Left ventricle myocardium superior (tissue), 1 donor: ENCODE measurements around the gene TDO2. TPM values are rescaled to one million over a fixed set of nuclear protein-coding genes. Genes with fewer than 3 reads are reported as not detected.
"Not testable (repeated sequence)": the region's sequence is repeated elsewhere in the genome, so short reads cannot be mapped to it uniquely, and the experiment has no call there.

Experiments
- ATAC-seq: fragments of 200-7000 bp; cut with Tn5 transposase; one replicate; pipeline ENCODE4 v1.9.1; 2020; ENCODE audit warnings: mild to moderate bottlenecking, moderate library complexity
- DNase-seq: peaks from one replicate; pipeline ENCODE4 v3.0.0-alpha.2; 2020
- intact Hi-C: fragments of 100-400 bp; cut with micrococcal nuclease; formaldehyde crosslinking; loops from one replicate; pipeline ENCODE4 v1.11.0; 2022
- total RNA-seq: library from RNA; stranded (reverse); fragmentation: NEBNext Ultra II Directional; extraction: Animal tissue kit (Norgen Biotek cat#: 25700); gene quantifications from one replicate; pipeline ENCODE4 v1.2.1, GENCODE V29; 2021
- donor health status: DM: no; HTN: yes; CAD: no; lungs with severe emphysema.

Gene TDO2
- total RNA-seq, 1 donor from 2014 or later: not detected

- intact Hi-C loops: no loop called here
- DNase-seq: no peak
- no peak for ATAC-seq
These were observed 835 bp downstream of the TDO2 start for GRCh38 chr4:155904331-155904730.

GRCh38 chr4:155906554-155907247, 3.2 kb downstream of the TDO2 start:
- ATAC-seq (no peak), DNase-seq (no peak)
- intact Hi-C loops: no loop called here

- no peak for ATAC-seq
- intact Hi-C loops: no loop called here
- DNase-seq: no peak
These were observed 4.1 kb downstream of the TDO2 start for GRCh38 chr4:155907556-155907955.

- intact Hi-C loops: no loop called here
- DNase-seq: no peak
- ATAC-seq: no peak
These were observed 5.0 kb downstream of the TDO2 start for GRCh38 chr4:155908187-155909139.

- intact Hi-C loops: no loop called here
- no peak for DNase-seq
- no peak for ATAC-seq
These were observed 6.2 kb downstream of the TDO2 start for GRCh38 chr4:155909615-155910226.

GRCh38 chr4:155911905-155912304, 8.4 kb downstream of the TDO2 start:
- ATAC-seq (no peak), DNase-seq (no peak)
- intact Hi-C loops: no loop called here

GRCh38 chr4:155914782-155915181, 11.3 kb downstream of the TDO2 start:
- ATAC-seq (no peak), DNase-seq (no peak)
- intact Hi-C loops: no loop called here

GRCh38 chr4:155921597-155921996, 18.1 kb downstream of the TDO2 start:
- intact Hi-C loops: no loop called here
- DNase-seq: no peak
- ATAC-seq: no peak

GRCh38 chr4:155924637-155925036, 21.1 kb downstream of the TDO2 start:
- intact Hi-C loops: no loop called here
- DNase-seq: no peak
- no peak for ATAC-seq

- DNase-seq (no peak), ATAC-seq (no peak)
- intact Hi-C loops: no loop called here
These were observed 26.3 kb downstream of the TDO2 start for GRCh38 chr4:155929833-155930232.

GRCh38 chr4:155930330-155930729, 26.8 kb downstream of the TDO2 start:
- intact Hi-C loops: no loop called here
- ATAC-seq (no peak), DNase-seq (no peak)

GRCh38 chr4:155931634-155932033, 28.1 kb downstream of the TDO2 start:
- DNase-seq: no peak
- no peak for ATAC-seq
- intact Hi-C loops: no loop called here

- ATAC-seq, intact Hi-C loops, DNase-seq: not testable (repeated sequence)
These were observed 31.1 kb downstream of the TDO2 start for GRCh38 chr4:155934634-155935033.

- ATAC-seq (no peak), DNase-seq (no peak)
- intact Hi-C loops: no loop called here
These were observed 32.0 kb downstream of the TDO2 start for GRCh38 chr4:155935389-155935986.

- intact Hi-C loops: no loop called here
- no peak for DNase-seq
- ATAC-seq: no peak
These were observed 37.7 kb downstream of the TDO2 start for GRCh38 chr4:155941085-155941790.

- intact Hi-C loops: no loop called here
- no peak for DNase-seq
- no peak for ATAC-seq
These were observed 38.3 kb downstream of the TDO2 start for GRCh38 chr4:155941820-155942219.

GRCh38 chr4:155943605-155944291, 40.3 kb downstream of the TDO2 start:
- ATAC-seq (no peak), DNase-seq (no peak)
- intact Hi-C loops: no loop called here

- no peak for DNase-seq
- ATAC-seq: no peak
- intact Hi-C loops: no loop called here
These were observed 41.0 kb downstream of the TDO2 start for GRCh38 chr4:155944516-155944915.

GRCh38 chr4:155946486-155946885, 43.0 kb downstream of the TDO2 start:
- ATAC-seq (peak; percentile 59), DNase-seq (no peak)
- intact Hi-C loops: no loop called here
